GM10248 (cell line): Measurements from ENCODE around the gene TNFRSF25.
"Not testable (repeated sequence)": the region's sequence is repeated elsewhere in the genome, so short reads cannot be mapped to it uniquely, and the experiment has no call there.

Experiments
- CTCF ChIA-PET: fragments of 300-600 bp; sonication (Branson Sonifier 250); formaldehyde crosslinking; extraction: SDS; loops from one replicate; lab custom pipeline; 2021; ENCODE audit warnings: antibody characterized with exemption; lab: Yijun Ruan, JAX
- POLR2A ChIA-PET: fragments of 350-650 bp; sonication (Branson Sonifier 250); formaldehyde crosslinking; extraction: SDS; loops from one replicate; lab custom pipeline; 2020; ENCODE audit warnings: antibody characterized with exemption; lab: Yijun Ruan, JAX
- DNase-seq: peaks from one replicate; pipeline ENCODE4 v3.0.0; 2012; ENCODE audit errors: extremely low spot score
- CTCF ChIP-seq: IDR thresholded peaks from 2 replicates; pipeline ENCODE4 v1.5.1; 2012; ENCODE audit warnings: mild to moderate bottlenecking, low read depth; ENCODE audit errors: extremely low read depth, missing control alignments, control extremely low read depth

The TNFRSF25 gene

GRCh38 chr1:6459850-6460265 lies 6.1 kb downstream of the TNFRSF25 start:
- DNase-seq = no peak
- CTCF ChIA-PET = interaction anchor here (1.1 to 2.2 kb wide), 4 partner anchors 17 to 186 kb away, joined by 3 to 9 read pairs (median 5); no protein-coding TSS in a partner anchor
- no peak for TF ChIP-seq CTCF
- POLR2A ChIA-PET = no interaction called here

GRCh38 chr1:6456800-6457466 lies 9.0 kb downstream of the TNFRSF25 start:
- POLR2A ChIA-PET = no interaction called here

GRCh38 chr1:6455752-6456520 lies 10.0 kb downstream of the TNFRSF25 start:
- POLR2A ChIA-PET, DNase-seq, CTCF ChIA-PET: not testable (repeated sequence)

More at GRCh38 chr1:6456800-6457466, 9.0 kb downstream of the TNFRSF25 start:
- no peak for DNase-seq
- no peak for TF ChIP-seq CTCF
- CTCF ChIA-PET = interaction anchor here (1.1 kb wide), 1 partner anchor 52 kb away, joined by 3 read pairs; no protein-coding TSS in a partner anchor

GRCh38 chr1:6454856-6455751 lies 10.9 kb downstream of the TNFRSF25 start:
- TF ChIP-seq CTCF = no peak
- no peak for DNase-seq
- POLR2A ChIA-PET = no interaction called here
- CTCF ChIA-PET = interaction anchor here (0.9 to 1.4 kb wide), 2 partner anchors 17 to 34 kb away, joined by 3 read pairs; no protein-coding TSS in a partner anchor

- DNase-seq, POLR2A ChIA-PET: not testable (repeated sequence)
- CTCF ChIA-PET = interaction anchor here (0.9 to 1.4 kb wide), 2 partner anchors 16 to 33 kb away, joined by 3 read pairs; no protein-coding TSS in a partner anchor
Measured at GRCh38 chr1:6453895-6454855, 11.8 kb downstream of the TNFRSF25 start.

- no peak for TF ChIP-seq CTCF
- ChIA-PET CTCF (interaction anchor here (0.9 to 2.0 kb wide), 4 partner anchors 10 to 39 kb away, joined by 3 to 9 read pairs (median 4); no protein-coding TSS in a partner anchor), POLR2A (no interaction called here)
- no peak for DNase-seq
Measured at GRCh38 chr1:6450943-6451373, 15.0 kb downstream of the TNFRSF25 start.

- CTCF ChIA-PET = interaction anchor here (1.3 to 2.0 kb wide), 4 partner anchors 13 to 40 kb away, joined by 3 to 9 read pairs (median 4); no protein-coding TSS in a partner anchor
- POLR2A ChIA-PET = not testable (repeated sequence)
Measured at GRCh38 chr1:6450486-6450885, 15.5 kb downstream of the TNFRSF25 start.

More at GRCh38 chr1:6450486-6450885, 15.5 kb downstream of the TNFRSF25 start:
- not testable (repeated sequence) for DNase-seq
